Measurements from ENCODE around the gene MEGF11. TPM values are rescaled to one million over a fixed set of nuclear protein-coding genes. Genes with fewer than 3 reads are reported as not detected.

Gene MEGF11
- total RNA-seq, 2 donors from 2014 or later = not detected

- H3K4me3 ChIP-seq = no peak overlapping the region
- 98% methylated on average over 3 of the region's 3 CpGs for WGBS
- no peaks in the 10 kb centered on the region for H3K9me3 ChIP-seq
- H3K27me3 ChIP-seq (replicated peaks; ENCODE audit: insufficient read depth) = no peaks in the 10 kb centered on the region
- no peaks in the 10 kb centered on the region for H3K4me1 ChIP-seq (replicated peaks)
- TF ChIP-seq POLR2A (IDR thresholded peaks at IDR 0.05) (no peak), POLR2AphosphoS5 (IDR thresholded peaks at IDR 0.05) (no peak)
- TF ChIP-seq, protein P1, sequence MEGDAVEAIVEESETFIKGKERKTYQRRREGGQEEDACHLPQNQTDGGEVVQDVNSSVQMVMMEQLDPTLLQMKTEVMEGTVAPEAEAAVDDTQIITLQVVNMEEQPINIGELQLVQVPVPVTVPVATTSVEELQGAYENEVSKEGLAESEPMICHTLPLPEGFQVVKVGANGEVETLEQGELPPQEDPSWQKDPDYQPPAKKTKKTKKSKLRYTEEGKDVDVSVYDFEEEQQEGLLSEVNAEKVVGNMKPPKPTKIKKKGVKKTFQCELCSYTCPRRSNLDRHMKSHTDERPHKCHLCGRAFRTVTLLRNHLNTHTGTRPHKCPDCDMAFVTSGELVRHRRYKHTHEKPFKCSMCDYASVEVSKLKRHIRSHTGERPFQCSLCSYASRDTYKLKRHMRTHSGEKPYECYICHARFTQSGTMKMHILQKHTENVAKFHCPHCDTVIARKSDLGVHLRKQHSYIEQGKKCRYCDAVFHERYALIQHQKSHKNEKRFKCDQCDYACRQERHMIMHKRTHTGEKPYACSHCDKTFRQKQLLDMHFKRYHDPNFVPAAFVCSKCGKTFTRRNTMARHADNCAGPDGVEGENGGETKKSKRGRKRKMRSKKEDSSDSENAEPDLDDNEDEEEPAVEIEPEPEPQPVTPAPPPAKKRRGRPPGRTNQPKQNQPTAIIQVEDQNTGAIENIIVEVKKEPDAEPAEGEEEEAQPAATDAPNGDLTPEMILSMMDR (IDR thresholded peaks at IDR 0.05) = no peak
- no peaks in the 10 kb centered on the region for H3K36me3 ChIP-seq
- intact Hi-C loops (cut with DNase I) = no loop called here
- no peak for DNase-seq (ENCODE audit: low spot score)
- H3K27ac ChIP-seq = no peak overlapping the region
Measured at GRCh38 chr15:66193066-66193465, 60.5 kb downstream of the MEGF11 start.

DNA sequence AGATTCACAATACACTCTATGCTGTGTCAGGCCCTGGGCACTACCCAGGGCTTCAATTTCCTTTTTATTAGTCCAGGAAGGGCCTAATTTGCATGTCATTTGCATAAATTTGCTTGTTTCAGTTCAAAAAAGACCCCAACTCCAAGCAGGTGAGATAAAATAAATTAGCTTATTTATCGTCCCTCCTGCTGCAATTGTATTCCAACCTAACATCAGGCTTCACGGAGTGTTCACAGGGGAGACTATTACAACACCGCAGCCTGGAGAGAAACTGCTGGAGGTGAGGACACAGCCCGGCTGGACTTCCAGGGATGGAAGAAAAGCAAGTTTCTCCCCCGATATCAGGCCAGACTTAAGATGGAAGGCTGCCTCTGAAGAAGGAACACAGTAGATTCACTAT is 62.8 kb downstream of the MEGF11 start:
- H3K9me3 ChIP-seq = no peaks in the 10 kb centered on the region
- TF ChIP-seq, protein P1 (IDR thresholded peaks at IDR 0.05) = no peak
- TF ChIP-seq POLR2AphosphoS5 (IDR thresholded peaks at IDR 0.05) = no peak
- no peak overlapping the region for H3K27ac ChIP-seq
- H3K4me1 ChIP-seq (replicated peaks) = no peaks in the 10 kb centered on the region
- DNase-seq (ENCODE audit: low spot score) = no peak
- H3K36me3 ChIP-seq = no peaks in the 10 kb centered on the region
- 85% methylated on average over 5 of the region's 5 CpGs for WGBS
- H3K27me3 ChIP-seq (replicated peaks; ENCODE audit: insufficient read depth) = no peaks in the 10 kb centered on the region
- no peak overlapping the region for H3K4me3 ChIP-seq
- intact Hi-C loops (cut with DNase I) = no loop called here

- no peak for DNase-seq (ENCODE audit: low spot score)
- H3K4me1 ChIP-seq (replicated peaks) = no peaks in the 10 kb centered on the region
- H3K36me3 ChIP-seq = no peaks in the 10 kb centered on the region
- no peaks in the 10 kb centered on the region for H3K27me3 ChIP-seq (replicated peaks; ENCODE audit: insufficient read depth)
- TF ChIP-seq, protein P1 (IDR thresholded peaks at IDR 0.05) = no peak
- TF ChIP-seq POLR2AphosphoS5 (IDR thresholded peaks at IDR 0.05) = no peak
- TF ChIP-seq POLR2A (IDR thresholded peaks at IDR 0.05) = no peak
- no peak overlapping the region for H3K27ac ChIP-seq
- 85% methylated on average over 6 of the region's 6 CpGs for WGBS
- intact Hi-C loops (cut with DNase I) = no loop called here
- no peak overlapping the region for H3K4me3 ChIP-seq
- H3K9me3 ChIP-seq = no peaks in the 10 kb centered on the region
Measured at GRCh38 chr15:66189291-66189690, 64.3 kb downstream of the MEGF11 start.

DNA sequence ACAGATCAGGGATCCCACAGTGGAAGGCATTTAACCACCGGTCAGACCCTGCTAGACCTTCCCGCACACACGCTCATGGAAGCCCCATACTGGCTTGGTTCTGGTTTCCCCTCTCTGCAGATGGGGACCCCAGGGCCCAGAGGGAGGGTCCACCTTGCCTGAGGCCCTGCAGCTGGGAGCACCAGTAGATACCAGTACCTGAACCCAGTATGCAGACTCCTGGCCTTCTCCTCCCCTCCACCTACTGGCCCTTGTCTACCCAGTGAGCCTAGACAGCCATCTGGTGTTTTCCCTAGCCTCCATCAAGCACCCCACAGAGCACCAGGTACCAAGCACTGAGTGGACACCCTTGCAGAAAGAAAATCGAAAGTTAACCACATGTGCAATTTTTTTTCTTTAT is 65.1 kb downstream of the MEGF11 start:
- WGBS = 91% methylated on average over 4 of the region's 4 CpGs
- no peaks in the 10 kb centered on the region for H3K9me3 ChIP-seq
- H3K4me1 ChIP-seq (replicated peaks) = no peaks in the 10 kb centered on the region
- no peak for DNase-seq (ENCODE audit: low spot score)
- no peaks in the 10 kb centered on the region for H3K36me3 ChIP-seq
- no peak overlapping the region for H3K4me3 ChIP-seq
- intact Hi-C loops (cut with DNase I) = no loop called here
- no peaks in the 10 kb centered on the region for H3K27me3 ChIP-seq (replicated peaks; ENCODE audit: insufficient read depth)
- TF ChIP-seq POLR2AphosphoS5 (IDR thresholded peaks at IDR 0.05) = no peak
- no peak for TF ChIP-seq POLR2A (IDR thresholded peaks at IDR 0.05)
- TF ChIP-seq, protein P1 (IDR thresholded peaks at IDR 0.05) = no peak
- no peak overlapping the region for H3K27ac ChIP-seq

DNA sequence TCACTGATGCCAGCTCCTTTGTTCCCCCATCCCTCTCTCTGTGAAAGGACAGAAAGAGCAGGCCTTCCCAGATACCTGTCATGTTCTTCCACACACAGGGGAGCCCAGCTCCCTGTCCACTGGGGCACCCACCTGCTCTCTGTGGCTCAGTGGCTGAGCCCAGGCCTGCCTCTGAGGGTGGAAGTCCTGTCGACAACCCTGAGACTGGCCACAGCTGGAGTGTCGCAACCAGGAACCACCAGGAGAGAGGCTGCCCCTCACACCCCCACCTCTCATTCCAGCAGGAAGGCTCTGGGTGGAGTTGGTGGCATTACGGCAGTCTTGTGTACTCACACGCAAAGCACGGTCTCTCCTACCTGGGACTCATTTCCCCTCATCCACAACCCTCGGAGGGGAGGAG is 66.3 kb downstream of the MEGF11 start:
- no peaks in the 10 kb centered on the region for H3K27me3 ChIP-seq (replicated peaks; ENCODE audit: insufficient read depth)
- intact Hi-C loops (cut with DNase I) = no loop called here

More for the DNA sequence above, 66.3 kb downstream of the MEGF11 start:
- no peak overlapping the region for H3K4me3 ChIP-seq
- H3K9me3 ChIP-seq = no peaks in the 10 kb centered on the region
- TF ChIP-seq POLR2A (IDR thresholded peaks at IDR 0.05) (no peak), POLR2AphosphoS5 (IDR thresholded peaks at IDR 0.05) (no peak)
- TF ChIP-seq, protein P1 (IDR thresholded peaks at IDR 0.05) = no peak
- 81% methylated on average over 6 of the region's 6 CpGs for WGBS
- H3K27ac ChIP-seq = no peak overlapping the region
- DNase-seq (ENCODE audit: low spot score) = no peak
- no peaks in the 10 kb centered on the region for H3K4me1 ChIP-seq (replicated peaks)
- H3K36me3 ChIP-seq = no peaks in the 10 kb centered on the region
